ENCODE data around the gene BICDL2.

BICDL2 gene

GRCh38 chr16:3013491-3013951, 23.2 kb downstream of the BICDL2 start:
- in situ Hi-C loops (cut with HindIII; ENCODE audit: low sequenced_read_pairs): no loop called here

- in situ Hi-C loops (cut with HindIII; ENCODE audit: low sequenced_read_pairs): no loop called here
Observed at GRCh38 chr16:3012828-3013420, 23.8 kb downstream of the BICDL2 start, which contains the start of gene CLDN9. Gene CLDN9, plus strand, starts transcription at chr16:3012923. Its CDS starts 440 bp downstream, at chr16:3013363.

GRCh38 chr16:3012246-3012645, 24.5 kb downstream of the BICDL2 start:
- in situ Hi-C loops (cut with HindIII; ENCODE audit: low sequenced_read_pairs): no loop called here

- in situ Hi-C loops (cut with HindIII; ENCODE audit: low sequenced_read_pairs): no loop called here
Observed at GRCh38 chr16:3010510-3010909, 26.2 kb downstream of the BICDL2 start.

GRCh38 chr16:3009568-3010390, 27.0 kb downstream of the BICDL2 start:
- in situ Hi-C loops (cut with HindIII; ENCODE audit: low sequenced_read_pairs): no loop called here

GRCh38 chr16:3008690-3009037, 28.1 kb downstream of the BICDL2 start:
- in situ Hi-C loops (cut with HindIII; ENCODE audit: low sequenced_read_pairs): no loop called here

- in situ Hi-C loops (cut with HindIII; ENCODE audit: low sequenced_read_pairs): no loop called here
Observed at GRCh38 chr16:3007957-3008689, 28.6 kb downstream of the BICDL2 start.

- in situ Hi-C loops (cut with HindIII; ENCODE audit: low sequenced_read_pairs): no loop called here
Observed at GRCh38 chr16:3007059-3007956, 29.4 kb downstream of the BICDL2 start.

GRCh38 chr16:3004781-3005284, 31.9 kb downstream of the BICDL2 start:
- in situ Hi-C loops (cut with HindIII; ENCODE audit: low sequenced_read_pairs): no loop called here

- in situ Hi-C loops (cut with HindIII; ENCODE audit: low sequenced_read_pairs): no loop called here
Observed at GRCh38 chr16:3004319-3004718, 32.4 kb downstream of the BICDL2 start.

GRCh38 chr16:3003582-3004270, 33.0 kb downstream of the BICDL2 start:
- in situ Hi-C loops (cut with HindIII; ENCODE audit: low sequenced_read_pairs): no loop called here

GRCh38 chr16:3001316-3001715, 35.4 kb downstream of the BICDL2 start:
- in situ Hi-C loops (cut with HindIII; ENCODE audit: low sequenced_read_pairs): no loop called here

GRCh38 chr16:3000540-3000939, 36.2 kb downstream of the BICDL2 start:
- in situ Hi-C loops (cut with HindIII; ENCODE audit: low sequenced_read_pairs): no loop called here

- in situ Hi-C loops (cut with HindIII; ENCODE audit: low sequenced_read_pairs): no loop called here
Observed at GRCh38 chr16:2999929-3000328, 36.8 kb downstream of the BICDL2 start.

- in situ Hi-C loops (cut with HindIII; ENCODE audit: low sequenced_read_pairs): no loop called here
Observed at GRCh38 chr16:2996298-2996697, 40.4 kb downstream of the BICDL2 start.

- in situ Hi-C loops (cut with HindIII; ENCODE audit: low sequenced_read_pairs): no loop called here
Observed at GRCh38 chr16:2992383-2993081, 44.2 kb downstream of the BICDL2 start.

- in situ Hi-C loops (cut with HindIII; ENCODE audit: low sequenced_read_pairs): no loop called here
Observed at GRCh38 chr16:2991566-2992261, 45.0 kb downstream of the BICDL2 start.

GRCh38 chr16:2990891-2991290, 45.9 kb downstream of the BICDL2 start:
- in situ Hi-C loops (cut with HindIII; ENCODE audit: low sequenced_read_pairs): no loop called here
